IPS-18a (cell line): Measurements from ENCODE around the gene PUS1.
"Not testable (repeated sequence)": the region's sequence is repeated elsewhere in the genome, so short reads cannot be mapped to it uniquely, and the experiment has no call there.

Source experiments
- H3K27ac ChIP-seq: one replicate; pipeline ENCODE4 v1.5.1; 2013; ENCODE audit warnings: low read length
- H3K27me3 ChIP-seq: one replicate; pipeline ENCODE4 v1.6.1; 2013; ENCODE audit warnings: mild to moderate bottlenecking, low read length; ENCODE audit not compliant: control insufficient read depth, insufficient read depth
- H3K36me3 ChIP-seq: one replicate; pipeline ENCODE4 v1.6.1; 2013; ENCODE audit warnings: low read depth, low read length; ENCODE audit not compliant: control insufficient read depth
- H3K4me1 ChIP-seq: one replicate; pipeline ENCODE4 v1.6.1; 2013; ENCODE audit warnings: low read depth, low read length; ENCODE audit not compliant: control insufficient read depth
- H3K4me3 ChIP-seq: one replicate; pipeline ENCODE4 v1.5.1; 2013; ENCODE audit warnings: low read length
- H3K9ac ChIP-seq: one replicate; pipeline ENCODE4 v1.6.1; 2013; ENCODE audit warnings: mild to moderate bottlenecking, low read length, moderate library complexity
- H3K9me3 ChIP-seq: one replicate; pipeline ENCODE4 v1.6.1; 2013; ENCODE audit warnings: low read depth, low read length; ENCODE audit not compliant: control insufficient read depth

The PUS1 gene

DNA sequence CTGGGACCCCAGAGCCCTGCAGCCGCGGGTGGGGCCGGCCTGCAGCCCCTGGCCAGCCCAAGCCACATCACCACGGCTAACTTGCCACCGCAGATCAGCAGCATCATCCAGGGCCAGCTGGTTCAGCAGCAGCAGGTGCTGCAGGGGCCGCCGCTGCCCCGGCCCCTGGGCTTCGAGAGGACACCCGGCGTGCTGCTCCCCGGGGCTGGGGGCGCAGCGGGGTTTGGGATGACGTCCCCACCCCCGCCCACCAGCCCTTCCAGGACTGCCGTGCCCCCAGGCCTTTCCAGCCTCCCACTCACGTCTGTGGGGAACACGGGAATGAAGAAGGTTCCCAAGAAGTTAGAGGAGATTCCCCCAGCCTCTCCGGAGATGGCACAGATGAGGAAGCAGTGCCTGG is 32.3 kb downstream of the PUS1 start:
- not testable (repeated sequence) for H3K4me3 ChIP-seq, H3K9me3 ChIP-seq

DNA sequence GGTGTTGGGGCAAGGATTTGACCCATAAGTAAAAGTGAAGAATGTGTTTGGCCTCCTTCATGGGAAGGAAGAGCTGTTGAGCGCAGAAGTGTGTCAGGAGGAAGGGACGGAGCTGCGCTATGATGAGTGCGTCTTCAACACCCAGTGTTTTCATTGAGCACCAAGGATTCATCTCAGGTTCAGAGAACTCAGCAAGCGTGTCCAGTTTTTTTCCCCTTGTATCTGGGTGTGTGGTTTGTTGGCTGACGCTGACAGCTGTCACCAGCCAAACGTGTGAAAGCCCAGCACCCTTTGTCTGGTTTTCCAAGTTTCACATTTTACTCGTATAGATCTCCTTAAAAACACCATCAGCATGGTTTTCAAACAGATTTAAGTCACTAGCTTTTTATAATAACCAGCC is 33.0 kb downstream of the PUS1 start:
- Histone ChIP-seq H3K36me3 (peaks cover 21% of the 10 kb centered on the region), H3K4me1 (peaks cover 6% of the 10 kb centered on the region), H3K4me3 (no peak overlapping the region), H3K9ac (no peak overlapping the region), H3K9me3 (no peaks in the 10 kb centered on the region), H3K27me3 (no peaks in the 10 kb centered on the region), H3K27ac (no peak overlapping the region)

More for the DNA sequence above, 32.3 kb downstream of the PUS1 start:
- not testable (repeated sequence) for H3K9ac ChIP-seq, H3K27me3 ChIP-seq, H3K27ac ChIP-seq, H3K4me1 ChIP-seq
- peaks cover 21% of the 10 kb centered on the region for H3K36me3 ChIP-seq

DNA sequence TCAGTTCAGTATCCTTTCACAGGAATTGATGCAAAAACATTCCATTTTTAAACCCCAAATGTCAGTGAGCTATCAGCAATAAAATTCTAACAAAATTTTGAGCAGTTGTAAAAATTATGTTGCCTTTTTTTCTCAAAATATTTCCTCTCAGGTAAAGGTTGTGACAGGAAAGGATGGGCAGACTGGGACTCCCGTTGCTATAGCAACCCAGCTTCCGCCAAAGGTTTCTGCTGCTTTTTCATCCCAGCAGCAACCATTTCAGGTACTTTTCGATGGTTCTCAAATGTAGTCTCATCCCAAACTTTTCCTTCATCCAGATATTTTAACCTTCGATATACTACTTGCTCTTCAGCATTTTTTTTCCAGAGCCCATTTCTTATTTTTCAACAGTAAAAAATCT is 34.3 kb downstream of the PUS1 start:
- H3K36me3 ChIP-seq: peaks cover 21% of the 10 kb centered on the region
- no peaks in the 10 kb centered on the region for H3K9me3 ChIP-seq
- H3K27ac ChIP-seq: no peak overlapping the region
- no peak overlapping the region for H3K4me3 ChIP-seq
- no peaks in the 10 kb centered on the region for H3K4me1 ChIP-seq
- no peak overlapping the region for H3K9ac ChIP-seq
- no peaks in the 10 kb centered on the region for H3K27me3 ChIP-seq

DNA sequence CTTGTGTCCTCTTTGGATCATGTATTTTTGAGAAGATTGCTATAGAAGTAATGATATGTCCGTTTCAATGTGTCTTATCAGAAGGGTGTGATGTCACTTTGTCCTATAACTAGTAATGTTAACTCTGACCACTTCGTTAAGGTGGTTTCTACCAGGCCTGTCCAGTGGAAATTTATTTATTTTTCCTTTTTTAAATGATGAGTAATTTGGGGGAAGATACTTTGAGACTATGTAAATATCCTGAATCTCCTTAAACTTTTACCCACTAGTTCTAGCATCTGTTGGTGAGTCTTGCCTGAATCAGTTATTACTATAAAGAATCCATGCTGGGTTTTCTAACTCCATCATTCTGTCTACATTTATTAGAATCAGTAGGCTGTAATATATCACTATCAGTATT is 36.0 kb downstream of the PUS1 start:
- no peaks in the 10 kb centered on the region for H3K9me3 ChIP-seq
- no peaks in the 10 kb centered on the region for H3K4me1 ChIP-seq
- no peaks in the 10 kb centered on the region for H3K27me3 ChIP-seq
- no peak overlapping the region for H3K4me3 ChIP-seq
- H3K36me3 ChIP-seq: peaks cover 21% of the 10 kb centered on the region
- H3K9ac ChIP-seq: no peak overlapping the region
- H3K27ac ChIP-seq: no peak overlapping the region

DNA sequence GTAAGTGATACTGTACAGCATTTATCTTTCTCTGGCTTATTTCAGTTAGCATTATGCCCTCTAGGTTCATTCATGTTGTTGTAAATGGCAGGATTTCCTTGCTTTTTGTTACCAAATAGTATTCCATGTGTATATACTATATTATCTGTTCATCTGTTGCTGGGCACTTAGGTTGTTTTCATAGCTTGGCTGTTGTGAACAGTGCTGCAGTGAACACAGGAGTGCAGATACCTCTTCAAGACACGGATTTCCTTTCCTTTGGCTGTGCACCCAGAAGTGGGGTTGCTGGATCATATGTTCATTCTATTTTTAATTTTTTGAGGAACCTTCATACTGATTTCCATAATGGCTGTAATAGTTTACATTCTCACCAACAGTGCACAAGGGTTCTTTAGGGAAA is 42.1 kb downstream of the PUS1 start:
- H3K36me3 ChIP-seq: no peaks in the 10 kb centered on the region

DNA sequence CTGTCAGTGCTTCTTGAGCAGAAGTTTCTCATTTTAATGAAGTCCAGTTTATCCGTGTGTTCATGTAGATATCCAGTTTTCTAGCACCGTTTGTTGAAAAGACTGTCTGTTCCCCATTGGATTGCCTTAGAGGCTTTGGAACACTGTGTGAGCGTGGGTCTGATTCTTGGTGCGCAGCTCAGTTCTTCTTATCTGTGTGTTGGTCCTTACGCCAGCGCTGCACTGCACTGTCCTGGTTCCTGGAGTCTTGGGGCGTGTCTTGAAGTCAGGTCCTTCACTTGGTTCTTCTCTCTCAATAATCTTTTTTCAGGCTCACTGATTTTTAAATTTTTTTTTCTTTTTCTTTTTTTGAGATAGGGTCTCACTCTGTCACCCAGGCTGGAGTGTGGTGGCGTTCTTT is 46.2 kb downstream of the PUS1 start:
- no peak overlapping the region for H3K4me3 ChIP-seq
- H3K36me3 ChIP-seq: peaks cover 8% of the 10 kb centered on the region
- no peak overlapping the region for H3K27ac ChIP-seq
- H3K4me1 ChIP-seq: no peaks in the 10 kb centered on the region
- no peak overlapping the region for H3K9ac ChIP-seq
- no peaks in the 10 kb centered on the region for H3K27me3 ChIP-seq
- H3K9me3 ChIP-seq: no peaks in the 10 kb centered on the region

More for the DNA sequence above, 42.1 kb downstream of the PUS1 start:
- H3K9ac ChIP-seq: no peak overlapping the region
- no peak overlapping the region for H3K27ac ChIP-seq
- no peaks in the 10 kb centered on the region for H3K9me3 ChIP-seq
- no peaks in the 10 kb centered on the region for H3K27me3 ChIP-seq
- H3K4me3 ChIP-seq: no peak overlapping the region
- no peaks in the 10 kb centered on the region for H3K4me1 ChIP-seq

DNA sequence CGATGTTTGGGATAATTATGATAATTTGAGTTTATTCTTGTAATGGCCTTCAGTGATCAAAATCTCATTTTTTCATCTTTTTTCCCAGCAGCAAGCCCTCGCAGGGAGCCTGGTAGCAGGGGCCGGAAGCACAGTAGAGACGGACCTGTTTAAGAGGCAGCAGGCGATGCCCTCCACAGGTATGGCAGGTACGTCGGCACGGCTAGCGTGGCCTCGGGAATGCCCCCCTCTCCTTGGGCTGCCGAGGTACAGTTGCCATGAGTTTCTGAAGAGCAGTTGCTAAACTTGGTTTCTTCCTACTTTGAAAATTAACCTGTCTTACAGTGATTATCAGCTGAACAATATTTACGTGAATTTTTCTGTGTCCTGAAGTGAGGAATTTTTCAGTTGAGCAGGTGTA is 50.5 kb downstream of the PUS1 start:
- Histone ChIP-seq H3K9ac (no peak overlapping the region), H3K4me1 (no peaks in the 10 kb centered on the region), H3K36me3 (peaks cover 31% of the 10 kb centered on the region), H3K9me3 (no peaks in the 10 kb centered on the region), H3K27me3 (no peaks in the 10 kb centered on the region), H3K4me3 (no peak overlapping the region), H3K27ac (no peak overlapping the region)

DNA sequence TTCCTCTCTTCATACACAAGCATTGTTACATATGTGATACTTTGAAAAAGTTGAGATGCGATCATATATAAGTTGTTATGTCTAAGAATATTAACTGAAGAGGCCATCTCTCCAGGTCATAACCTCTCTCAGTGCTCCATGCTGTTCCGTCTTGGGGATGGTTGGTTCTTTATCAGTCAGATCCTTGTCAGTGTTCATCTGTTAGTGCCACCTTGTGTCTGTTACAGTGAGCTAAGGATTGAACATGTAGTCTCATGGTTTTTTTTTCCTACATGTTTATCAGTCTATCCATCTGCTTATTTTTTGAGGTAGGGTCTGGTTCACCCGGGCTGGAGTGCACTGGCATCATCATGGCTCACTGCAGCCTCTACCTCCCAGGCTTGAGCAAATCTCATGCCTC is 51.2 kb downstream of the PUS1 start:
- no peaks in the 10 kb centered on the region for H3K4me1 ChIP-seq
- no peaks in the 10 kb centered on the region for H3K27me3 ChIP-seq
- H3K4me3 ChIP-seq: no peak overlapping the region
- H3K36me3 ChIP-seq: peaks cover 31% of the 10 kb centered on the region
- no peak overlapping the region for H3K27ac ChIP-seq
- H3K9me3 ChIP-seq: no peaks in the 10 kb centered on the region
- no peak overlapping the region for H3K9ac ChIP-seq

DNA sequence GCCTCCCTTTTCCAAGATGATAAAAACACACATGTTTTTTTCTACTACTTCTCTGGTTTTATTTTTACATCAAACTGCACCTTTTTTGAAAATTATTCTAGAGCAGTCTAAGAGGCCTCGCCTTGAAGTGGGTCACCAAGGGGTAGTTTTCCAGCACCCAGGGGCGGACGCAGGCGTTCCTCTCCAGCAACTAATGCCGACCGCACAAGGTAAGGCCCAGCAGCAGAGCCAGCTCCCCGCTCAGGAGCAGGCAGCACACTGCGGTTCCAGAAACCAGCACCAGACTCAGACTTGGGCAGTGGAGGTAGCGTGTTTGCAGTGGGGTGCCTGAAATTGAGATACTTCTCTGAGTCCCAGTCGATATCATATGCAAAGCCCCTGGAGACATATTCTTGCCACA is 52.3 kb downstream of the PUS1 start:
- no peak overlapping the region for H3K27ac ChIP-seq
- H3K27me3 ChIP-seq: no peaks in the 10 kb centered on the region
- no peaks in the 10 kb centered on the region for H3K9me3 ChIP-seq
- H3K36me3 ChIP-seq: peaks cover 31% of the 10 kb centered on the region
- H3K4me3 ChIP-seq: no peak overlapping the region
- H3K4me1 ChIP-seq: no peaks in the 10 kb centered on the region
- no peak overlapping the region for H3K9ac ChIP-seq

DNA sequence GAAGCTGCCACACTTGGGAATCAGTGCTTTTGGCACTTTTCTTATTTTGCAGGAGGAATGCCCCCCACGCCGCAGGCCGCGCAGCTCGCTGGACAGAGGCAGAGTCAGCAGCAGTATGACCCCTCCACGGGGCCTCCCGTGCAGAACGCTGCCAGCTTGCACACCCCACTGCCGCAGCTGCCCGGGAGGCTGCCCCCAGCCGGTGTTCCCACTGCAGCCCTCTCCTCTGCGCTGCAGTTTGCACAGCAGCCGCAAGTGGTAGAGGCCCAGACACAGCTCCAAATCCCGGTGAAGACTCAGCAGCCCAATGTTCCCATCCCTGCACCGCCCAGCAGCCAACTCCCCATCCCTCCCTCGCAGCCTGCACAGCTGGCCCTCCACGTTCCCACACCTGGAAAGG is 53.0 kb downstream of the PUS1 start:
- Histone ChIP-seq H3K4me1 (no peaks in the 10 kb centered on the region), H3K27me3 (no peaks in the 10 kb centered on the region), H3K4me3 (no peak overlapping the region), H3K36me3 (peaks cover 38% of the 10 kb centered on the region), H3K27ac (no peak overlapping the region), H3K9me3 (no peaks in the 10 kb centered on the region), H3K9ac (no peak overlapping the region)

DNA sequence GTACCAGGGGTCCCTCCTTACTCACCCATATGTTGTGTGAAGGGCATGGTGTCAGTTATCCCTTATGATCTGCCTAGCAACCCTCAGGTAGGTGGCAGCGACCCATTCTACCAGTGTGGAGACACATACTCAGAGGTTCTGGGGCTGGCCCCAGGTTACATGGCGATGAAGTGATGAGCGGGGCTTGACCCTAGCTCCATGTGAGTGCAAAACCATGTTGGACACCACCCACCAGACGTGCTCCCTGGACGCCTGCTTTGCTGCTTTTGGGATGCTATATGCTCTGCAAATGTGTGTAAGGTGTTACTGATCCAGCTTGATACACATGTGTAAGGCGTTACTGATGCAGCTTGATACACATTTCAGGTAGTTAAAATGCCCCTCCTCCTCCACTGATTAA is 54.0 kb downstream of the PUS1 start:
- Histone ChIP-seq H3K36me3 (peaks cover 43% of the 10 kb centered on the region), H3K9ac (no peak overlapping the region), H3K27me3 (no peaks in the 10 kb centered on the region), H3K4me3 (no peak overlapping the region), H3K4me1 (no peaks in the 10 kb centered on the region), H3K27ac (no peak overlapping the region), H3K9me3 (no peaks in the 10 kb centered on the region)

DNA sequence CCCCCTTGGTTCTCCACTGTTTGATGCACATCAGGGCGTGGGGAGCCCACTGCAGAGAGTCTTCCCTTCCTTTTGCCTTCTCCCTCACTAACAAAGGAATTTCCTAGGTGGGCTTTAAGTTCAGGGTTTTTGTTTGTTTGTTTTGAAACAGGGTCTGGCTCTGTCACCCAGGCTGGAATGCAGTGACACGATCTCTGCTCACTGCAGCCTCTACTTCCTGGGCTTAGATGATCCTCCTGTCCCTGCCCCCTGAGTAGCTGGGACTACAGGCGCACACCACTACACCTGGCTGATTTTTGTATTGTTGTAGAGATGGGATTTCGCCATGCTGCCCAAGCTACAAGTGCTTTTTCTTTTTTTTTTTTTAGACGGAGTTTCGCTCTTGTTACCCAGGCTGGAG is 54.5 kb downstream of the PUS1 start:
- no peak overlapping the region for H3K27ac ChIP-seq
- H3K9me3 ChIP-seq: no peaks in the 10 kb centered on the region
- peaks cover 1% of the 10 kb centered on the region for H3K4me1 ChIP-seq

More for the DNA sequence above, 54.5 kb downstream of the PUS1 start:
- H3K4me3 ChIP-seq: no peak overlapping the region
- H3K27me3 ChIP-seq: no peaks in the 10 kb centered on the region
- no peak overlapping the region for H3K9ac ChIP-seq
- H3K36me3 ChIP-seq: peaks cover 43% of the 10 kb centered on the region
